ENCODE results near the gene NR1D1. TPM values are rescaled to one million over a fixed set of nuclear protein-coding genes. Genes with fewer than 3 reads are reported as not detected.

The NR1D1 gene
- total RNA-seq, 3 donors from 2014 or later: 9.3 to 15.0 (median 14.8) TPM

DNA sequence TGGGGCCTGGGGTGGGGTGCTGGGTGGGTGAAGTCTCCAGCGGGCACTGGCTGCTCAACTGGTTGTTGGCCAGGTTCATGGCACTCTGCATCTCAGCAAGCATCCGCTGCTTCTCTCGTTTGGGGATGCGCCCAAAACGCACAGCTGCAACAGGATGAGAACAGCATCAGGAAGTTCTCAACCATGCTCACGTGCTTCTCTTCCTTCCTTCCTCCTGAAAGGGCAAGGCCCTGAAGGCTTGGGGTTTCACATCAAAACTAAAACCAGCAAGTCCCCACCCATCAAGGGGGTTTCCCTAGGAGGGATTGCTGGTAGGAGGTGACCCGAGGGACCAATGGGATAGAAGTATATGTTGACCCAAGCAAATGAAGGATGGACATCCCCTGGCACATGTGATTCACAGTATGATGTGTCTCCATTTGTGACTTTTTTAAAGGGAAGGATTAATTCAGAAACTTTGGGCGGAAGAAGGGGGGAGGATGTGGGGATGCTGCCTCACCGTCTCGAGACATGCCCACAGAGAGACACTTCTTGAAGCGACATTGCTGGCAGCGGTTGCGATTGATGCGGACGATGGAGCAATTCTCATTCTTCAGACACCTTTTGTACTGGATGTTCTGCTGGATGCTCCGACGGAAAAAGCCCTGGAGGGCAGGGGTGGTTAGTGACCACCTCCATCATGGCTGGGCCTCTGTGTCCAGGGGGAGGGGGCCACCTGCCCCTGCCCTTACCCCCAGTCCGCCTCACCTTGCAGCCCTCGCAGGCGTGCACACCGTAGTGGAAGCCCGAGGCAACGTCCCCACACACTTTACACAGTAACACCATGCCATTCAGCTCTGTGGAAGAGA, 4.2 kb downstream of the NR1D1 start:
- H3K36me3 ChIP-seq (ENCODE audit: low read depth): no peaks in the 10 kb centered on the region

DNA sequence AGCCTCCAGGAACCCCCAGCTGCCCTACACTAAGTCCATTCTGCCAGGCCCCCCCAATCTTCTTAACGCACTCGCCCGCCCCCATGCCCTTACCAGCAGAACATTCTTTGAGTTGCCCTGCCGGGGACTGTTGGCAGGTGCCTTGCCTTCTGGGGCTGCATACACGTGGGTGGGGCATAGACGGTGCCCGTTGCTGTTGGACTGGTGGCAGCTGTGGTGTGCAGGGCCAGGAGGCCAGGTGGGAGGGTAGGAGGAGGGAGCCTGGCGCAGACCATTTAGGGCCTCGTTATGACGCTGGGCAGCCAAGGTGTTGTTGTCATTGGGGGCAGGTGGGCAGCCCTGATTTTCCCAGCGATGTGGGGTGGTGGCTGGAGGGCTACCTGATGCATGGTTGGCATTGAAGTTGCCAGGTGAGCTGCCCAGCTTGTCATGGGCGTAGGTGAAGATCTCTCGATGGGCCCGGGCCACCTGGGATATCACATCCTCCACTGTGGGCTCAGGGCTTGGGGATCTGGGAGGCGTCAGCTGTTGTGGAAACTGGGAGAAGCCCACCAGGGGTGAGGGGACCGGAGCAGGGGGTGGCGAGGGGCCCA, 4.9 kb downstream of the NR1D1 start:
- ATAC-seq (no peak), DNase-seq (peak in 1 of 3 donors; percentile 76)
- Histone ChIP-seq H3K4me3 (no peak overlapping the region), H3K4me1 (ENCODE audit: low read depth) (peaks cover 35% of the 10 kb centered on the region), H3K36me3 (ENCODE audit: low read depth) (no peaks in the 10 kb centered on the region), H3K9me3 (no peaks in the 10 kb centered on the region)
- TF ChIP-seq, protein P1, sequence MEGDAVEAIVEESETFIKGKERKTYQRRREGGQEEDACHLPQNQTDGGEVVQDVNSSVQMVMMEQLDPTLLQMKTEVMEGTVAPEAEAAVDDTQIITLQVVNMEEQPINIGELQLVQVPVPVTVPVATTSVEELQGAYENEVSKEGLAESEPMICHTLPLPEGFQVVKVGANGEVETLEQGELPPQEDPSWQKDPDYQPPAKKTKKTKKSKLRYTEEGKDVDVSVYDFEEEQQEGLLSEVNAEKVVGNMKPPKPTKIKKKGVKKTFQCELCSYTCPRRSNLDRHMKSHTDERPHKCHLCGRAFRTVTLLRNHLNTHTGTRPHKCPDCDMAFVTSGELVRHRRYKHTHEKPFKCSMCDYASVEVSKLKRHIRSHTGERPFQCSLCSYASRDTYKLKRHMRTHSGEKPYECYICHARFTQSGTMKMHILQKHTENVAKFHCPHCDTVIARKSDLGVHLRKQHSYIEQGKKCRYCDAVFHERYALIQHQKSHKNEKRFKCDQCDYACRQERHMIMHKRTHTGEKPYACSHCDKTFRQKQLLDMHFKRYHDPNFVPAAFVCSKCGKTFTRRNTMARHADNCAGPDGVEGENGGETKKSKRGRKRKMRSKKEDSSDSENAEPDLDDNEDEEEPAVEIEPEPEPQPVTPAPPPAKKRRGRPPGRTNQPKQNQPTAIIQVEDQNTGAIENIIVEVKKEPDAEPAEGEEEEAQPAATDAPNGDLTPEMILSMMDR (IDR thresholded peaks at IDR 0.05): no peak
- intact Hi-C loops (cut with DNase I, micrococcal nuclease): no loop called here

More for the DNA sequence above, 4.2 kb downstream of the NR1D1 start:
- Histone ChIP-seq H3K9me3 (no peaks in the 10 kb centered on the region), H3K4me3 (no peak overlapping the region), H3K4me1 (ENCODE audit: low read depth) (peaks cover 41% of the 10 kb centered on the region)
- DNase-seq (peak; percentile 61 to 85 (median 76)), ATAC-seq (peak; percentile 0)
- TF ChIP-seq, protein P1 (IDR thresholded peaks at IDR 0.05): no peak
- intact Hi-C loops (cut with DNase I, micrococcal nuclease): no loop called here

DNA sequence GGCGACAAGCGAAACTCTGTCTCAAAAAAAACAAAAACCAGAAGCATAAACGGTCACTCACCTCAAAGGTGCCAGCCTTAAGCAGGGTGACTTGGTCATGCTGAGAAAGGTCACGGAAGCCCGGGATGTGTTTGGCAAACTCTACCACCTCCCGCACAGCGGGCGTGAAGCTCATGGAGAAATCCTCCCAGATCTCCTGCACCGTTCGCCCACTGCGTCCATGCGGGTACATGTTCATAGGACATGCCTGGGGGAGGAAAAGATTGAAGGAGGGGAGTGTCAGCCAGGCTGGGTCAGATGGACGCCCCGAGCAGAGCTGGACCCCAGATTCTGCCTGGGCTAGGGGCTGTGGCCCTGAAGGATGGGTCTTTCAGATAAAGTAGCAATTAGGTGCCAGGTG, 5.5 kb downstream of the NR1D1 start:
- no peak for ATAC-seq
- TF ChIP-seq, protein P1 (IDR thresholded peaks at IDR 0.05): no peak
- Histone ChIP-seq H3K4me3 (no peak overlapping the region), H3K9me3 (no peaks in the 10 kb centered on the region), H3K36me3 (ENCODE audit: low read depth) (no peaks in the 10 kb centered on the region), H3K4me1 (ENCODE audit: low read depth) (peaks cover 35% of the 10 kb centered on the region)
- DNase-seq: no peak
- intact Hi-C loops (cut with DNase I, micrococcal nuclease): no loop called here

DNA sequence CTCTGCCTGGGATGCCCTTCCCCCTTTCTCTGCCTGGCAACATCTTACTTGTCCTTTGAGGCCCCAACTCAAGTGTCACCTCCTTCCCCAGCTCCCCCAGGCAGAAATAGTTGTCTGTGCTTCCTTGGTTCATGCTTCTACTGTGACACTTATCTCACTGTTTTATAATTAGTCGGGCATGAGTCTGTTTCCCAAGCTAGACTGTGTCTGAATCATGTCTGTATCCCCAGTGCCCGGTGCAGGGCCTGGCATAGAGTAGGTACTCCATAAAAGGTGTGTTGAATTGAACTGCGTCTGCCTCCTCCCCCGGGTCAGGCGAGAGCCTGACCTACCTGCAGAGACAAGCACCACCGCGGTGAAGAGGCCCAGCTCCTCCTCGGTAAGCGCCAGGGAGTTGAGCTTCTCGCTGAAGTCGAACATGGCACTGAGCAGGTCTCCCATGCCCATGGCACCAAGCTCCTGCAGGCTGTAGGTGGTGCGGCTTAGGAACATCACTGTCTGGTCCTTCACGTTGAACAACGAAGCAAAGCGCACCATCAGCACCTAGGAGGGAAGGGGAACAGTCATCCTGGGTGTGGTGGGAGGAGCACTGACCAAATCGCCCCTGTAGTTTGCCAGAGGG, 6.7 kb downstream of the NR1D1 start:
- Histone ChIP-seq H3K9me3 (no peaks in the 10 kb centered on the region), H3K36me3 (ENCODE audit: low read depth) (peaks cover 3% of the 10 kb centered on the region), H3K4me1 (ENCODE audit: low read depth) (peaks cover 30% of the 10 kb centered on the region), H3K4me3 (no peak overlapping the region)
- intact Hi-C loops (cut with DNase I, micrococcal nuclease): no loop called here
- TF ChIP-seq, protein P1 (IDR thresholded peaks at IDR 0.05): no peak
- no peak for DNase-seq
- ATAC-seq: no peak

DNA sequence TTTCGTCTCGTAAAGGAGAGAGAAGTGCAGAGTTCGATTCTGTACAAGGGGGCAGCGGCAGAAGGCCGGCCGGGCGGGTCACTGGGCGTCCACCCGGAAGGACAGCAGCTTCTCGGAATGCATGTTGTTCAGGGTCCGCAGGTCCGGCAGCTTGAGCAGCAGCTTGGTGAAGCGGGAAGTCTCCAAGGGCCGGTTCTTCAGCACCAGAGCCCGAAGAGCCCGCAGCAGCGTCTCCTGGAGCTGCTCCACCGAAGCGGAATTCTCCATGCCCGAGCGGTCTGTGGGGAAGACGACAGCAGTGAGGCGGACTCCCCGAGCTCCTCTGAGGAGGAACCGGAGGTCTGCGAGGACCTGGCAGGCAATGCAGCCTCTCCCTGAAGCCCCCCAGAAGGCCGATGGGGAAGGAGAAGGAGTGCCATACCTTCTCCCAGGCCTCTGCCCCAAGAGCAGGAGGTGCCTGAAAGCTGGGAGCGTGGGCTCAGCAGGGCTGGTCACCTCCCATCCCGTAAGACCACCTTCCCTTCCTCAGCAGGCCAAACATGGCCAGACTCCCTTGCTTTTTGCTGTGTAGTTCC, 7.3 kb downstream of the NR1D1 start:
- Histone ChIP-seq H3K4me1 (ENCODE audit: low read depth) (peaks cover 24% of the 10 kb centered on the region), H3K9me3 (no peaks in the 10 kb centered on the region), H3K36me3 (ENCODE audit: low read depth) (peaks cover 8% of the 10 kb centered on the region), H3K4me3 (no peak overlapping the region)
- peak in 1 of 3 donors; percentile 36 for DNase-seq
- no peak for ATAC-seq
- intact Hi-C loops (cut with DNase I, micrococcal nuclease): no loop called here
- TF ChIP-seq, protein P1 (IDR thresholded peaks at IDR 0.05): no peak

Data from mucosa of descending colon (tissue), 3 donors.